ENCODE measurements around the gene LRRC70.
A peak's percentile ranks its signal among the peaks of the same experiment; 100 is the strongest.
"Not testable (repeated sequence)": the region's sequence is repeated elsewhere in the genome, so short reads cannot be mapped to it uniquely, and the experiment has no call there.

LRRC70 gene

GRCh38 chr5:62608529-62609511 is 30.2 kb downstream of the LRRC70 start:
- Histone ChIP-seq H3K4me3 (ENCODE audit: low read length) (no peak overlapping the region), H3K27ac (ENCODE audit: low read length) (no peak overlapping the region), H3K36me3 (ENCODE audit: control insufficient read depth, low read depth, low read length) (no peaks in the 10 kb centered on the region), H3K27me3 (ENCODE audit: control insufficient read depth, insufficient read depth, low read length) (no peaks in the 10 kb centered on the region), H3K4me1 (ENCODE audit: control insufficient read depth, low read depth, low read length) (no peaks in the 10 kb centered on the region), H3K9ac (ENCODE audit: low read length) (no peak overlapping the region), H3K9me3 (ENCODE audit: control insufficient read depth, low read depth, low read length) (no peaks in the 10 kb centered on the region)

- no peaks in the 10 kb centered on the region for H3K9me3 ChIP-seq (ENCODE audit: control insufficient read depth, low read depth, low read length)
- H3K4me3 ChIP-seq (ENCODE audit: low read length): no peak overlapping the region
- H3K27ac ChIP-seq (ENCODE audit: low read length): no peak overlapping the region
Measured at GRCh38 chr5:62614355-62614754, 35.7 kb downstream of the LRRC70 start.

GRCh38 chr5:62616615-62617277 is 38.1 kb downstream of the LRRC70 start:
- H3K36me3 ChIP-seq (ENCODE audit: control insufficient read depth, low read depth, low read length): no peaks in the 10 kb centered on the region
- no peak overlapping the region for H3K9ac ChIP-seq (ENCODE audit: low read length)
- H3K4me1 ChIP-seq (ENCODE audit: control insufficient read depth, low read depth, low read length): peaks cover 12% of the 10 kb centered on the region
- H3K27me3 ChIP-seq (ENCODE audit: control insufficient read depth, insufficient read depth, low read length): no peaks in the 10 kb centered on the region
- H3K4me3 ChIP-seq (ENCODE audit: low read length): no peak overlapping the region
- H3K9me3 ChIP-seq (ENCODE audit: control insufficient read depth, low read depth, low read length): no peaks in the 10 kb centered on the region
- H3K27ac ChIP-seq (ENCODE audit: low read length): no peak overlapping the region

More at GRCh38 chr5:62614355-62614754, 35.7 kb downstream of the LRRC70 start:
- H3K27me3 ChIP-seq (ENCODE audit: control insufficient read depth, insufficient read depth, low read length): no peaks in the 10 kb centered on the region
- H3K4me1 ChIP-seq (ENCODE audit: control insufficient read depth, low read depth, low read length): no peaks in the 10 kb centered on the region
- no peaks in the 10 kb centered on the region for H3K36me3 ChIP-seq (ENCODE audit: control insufficient read depth, low read depth, low read length)
- no peak overlapping the region for H3K9ac ChIP-seq (ENCODE audit: low read length)

- no peaks in the 10 kb centered on the region for H3K36me3 ChIP-seq (ENCODE audit: control insufficient read depth, low read depth, low read length)
- H3K27ac ChIP-seq (ENCODE audit: low read length): no peak overlapping the region
- H3K27me3 ChIP-seq (ENCODE audit: control insufficient read depth, insufficient read depth, low read length): no peaks in the 10 kb centered on the region
- no peak overlapping the region for H3K4me3 ChIP-seq (ENCODE audit: low read length)
- no peak overlapping the region for H3K9ac ChIP-seq (ENCODE audit: low read length)
- no peaks in the 10 kb centered on the region for H3K9me3 ChIP-seq (ENCODE audit: control insufficient read depth, low read depth, low read length)
- H3K4me1 ChIP-seq (ENCODE audit: control insufficient read depth, low read depth, low read length): peaks cover 16% of the 10 kb centered on the region
Measured at GRCh38 chr5:62617943-62618342, 39.3 kb downstream of the LRRC70 start.

- no peak overlapping the region for H3K9ac ChIP-seq (ENCODE audit: low read length)
- no peak overlapping the region for H3K27ac ChIP-seq (ENCODE audit: low read length)
- H3K4me1 ChIP-seq (ENCODE audit: control insufficient read depth, low read depth, low read length): peaks cover 16% of the 10 kb centered on the region
- H3K36me3 ChIP-seq (ENCODE audit: control insufficient read depth, low read depth, low read length): no peaks in the 10 kb centered on the region
- H3K9me3 ChIP-seq (ENCODE audit: control insufficient read depth, low read depth, low read length): no peaks in the 10 kb centered on the region
- peak overlapping the region; percentile 11 for H3K4me3 ChIP-seq (ENCODE audit: low read length)
- H3K27me3 ChIP-seq (ENCODE audit: control insufficient read depth, insufficient read depth, low read length): no peaks in the 10 kb centered on the region
Measured at GRCh38 chr5:62620761-62621160, 42.1 kb downstream of the LRRC70 start.

- H3K9me3 ChIP-seq (ENCODE audit: control insufficient read depth, low read depth, low read length): no peaks in the 10 kb centered on the region
- H3K27ac ChIP-seq (ENCODE audit: low read length): no peak overlapping the region
- H3K36me3 ChIP-seq (ENCODE audit: control insufficient read depth, low read depth, low read length): no peaks in the 10 kb centered on the region
- H3K9ac ChIP-seq (ENCODE audit: low read length): no peak overlapping the region
- peaks cover 16% of the 10 kb centered on the region for H3K4me1 ChIP-seq (ENCODE audit: control insufficient read depth, low read depth, low read length)
- no peaks in the 10 kb centered on the region for H3K27me3 ChIP-seq (ENCODE audit: control insufficient read depth, insufficient read depth, low read length)
- H3K4me3 ChIP-seq (ENCODE audit: low read length): peak overlapping the region; percentile 11
Measured at GRCh38 chr5:62621280-62621679, 42.7 kb downstream of the LRRC70 start.

GRCh38 chr5:62623271-62623670 is 44.7 kb downstream of the LRRC70 start:
- H3K27ac ChIP-seq (ENCODE audit: low read length): no peak overlapping the region
- H3K9ac ChIP-seq (ENCODE audit: low read length): no peak overlapping the region
- peaks cover 36% of the 10 kb centered on the region for H3K4me1 ChIP-seq (ENCODE audit: control insufficient read depth, low read depth, low read length)
- H3K4me3 ChIP-seq (ENCODE audit: low read length): no peak overlapping the region
- H3K9me3 ChIP-seq (ENCODE audit: control insufficient read depth, low read depth, low read length): no peaks in the 10 kb centered on the region
- H3K27me3 ChIP-seq (ENCODE audit: control insufficient read depth, insufficient read depth, low read length): no peaks in the 10 kb centered on the region
- no peaks in the 10 kb centered on the region for H3K36me3 ChIP-seq (ENCODE audit: control insufficient read depth, low read depth, low read length)

- not testable (repeated sequence) for H3K9ac ChIP-seq (ENCODE audit: low read length); H3K4me3 ChIP-seq (ENCODE audit: low read length); H3K27ac ChIP-seq (ENCODE audit: low read length); H3K36me3 ChIP-seq (ENCODE audit: control insufficient read depth, low read depth, low read length); H3K9me3 ChIP-seq (ENCODE audit: control insufficient read depth, low read depth, low read length); H3K27me3 ChIP-seq (ENCODE audit: control insufficient read depth, insufficient read depth, low read length)
- H3K4me1 ChIP-seq (ENCODE audit: control insufficient read depth, low read depth, low read length): peaks cover 36% of the 10 kb centered on the region
Measured at GRCh38 chr5:62624436-62624835, 45.8 kb downstream of the LRRC70 start.

- H3K9ac ChIP-seq (ENCODE audit: low read length): peak overlapping the region; percentile 16
- no peaks in the 10 kb centered on the region for H3K27me3 ChIP-seq (ENCODE audit: control insufficient read depth, insufficient read depth, low read length)
- H3K36me3 ChIP-seq (ENCODE audit: control insufficient read depth, low read depth, low read length): peaks cover 5% of the 10 kb centered on the region
- H3K4me3 ChIP-seq (ENCODE audit: low read length): peak overlapping the region; percentile 28
- H3K4me1 ChIP-seq (ENCODE audit: control insufficient read depth, low read depth, low read length): peaks cover 27% of the 10 kb centered on the region
- no peaks in the 10 kb centered on the region for H3K9me3 ChIP-seq (ENCODE audit: control insufficient read depth, low read depth, low read length)
- H3K27ac ChIP-seq (ENCODE audit: low read length): peak overlapping the region; percentile 65
Measured at GRCh38 chr5:62626534-62626933, 47.9 kb downstream of the LRRC70 start.

GRCh38 chr5:62627121-62627520 is 48.5 kb downstream of the LRRC70 start:
- H3K36me3 ChIP-seq (ENCODE audit: control insufficient read depth, low read depth, low read length): peaks cover 5% of the 10 kb centered on the region
- H3K27ac ChIP-seq (ENCODE audit: low read length): peak overlapping the region; percentile 65

GRCh38 chr5:62627901-62628300 is 49.3 kb downstream of the LRRC70 start:
- Histone ChIP-seq H3K4me3 (ENCODE audit: low read length) (no peak overlapping the region), H3K36me3 (ENCODE audit: control insufficient read depth, low read depth, low read length) (peaks cover 5% of the 10 kb centered on the region), H3K9ac (ENCODE audit: low read length) (no peak overlapping the region), H3K4me1 (ENCODE audit: control insufficient read depth, low read depth, low read length) (peaks cover 20% of the 10 kb centered on the region), H3K27ac (ENCODE audit: low read length) (no peak overlapping the region), H3K9me3 (ENCODE audit: control insufficient read depth, low read depth, low read length) (no peaks in the 10 kb centered on the region), H3K27me3 (ENCODE audit: control insufficient read depth, insufficient read depth, low read length) (no peaks in the 10 kb centered on the region)

More at GRCh38 chr5:62627121-62627520, 48.5 kb downstream of the LRRC70 start:
- Histone ChIP-seq H3K4me3 (ENCODE audit: low read length) (peak overlapping the region; percentile 28), H3K9me3 (ENCODE audit: control insufficient read depth, low read depth, low read length) (no peaks in the 10 kb centered on the region), H3K9ac (ENCODE audit: low read length) (peak overlapping the region; percentile 16), H3K4me1 (ENCODE audit: control insufficient read depth, low read depth, low read length) (peaks cover 21% of the 10 kb centered on the region), H3K27me3 (ENCODE audit: control insufficient read depth, insufficient read depth, low read length) (no peaks in the 10 kb centered on the region)

Measured in iPS-18a (cell line).